Heart left ventricle (tissue), 13 donors: ENCODE measurements around the gene FAM184A.

ENCODE experiments used
- POLR2A ChIP-seq, 2 donors: fragments of 450-650 bp; IDR thresholded peaks; one replicate each; pipeline ENCODE4 v1.6.1; 2017; ENCODE audit warnings: antibody characterized with exemption in 2 of 2, mild to moderate bottlenecking in 2 of 2, moderate library complexity in 2 of 2
- TF ChIP-seq, protein P1 (sequence below), 12 donors: fragments of 200-600 bp; sonication (generic) in 4 of 12; IDR thresholded peaks; one replicate each; pipeline versions ENCODE4 v1.5.0 to v1.8.0; 2018 to 2022; ENCODE audit warnings: antibody characterized with exemption in 12 of 12, mild to moderate bottlenecking in 5 of 12
- donor health status: ischemic (EF 13 %, LVEDD 7.1; RV severe dilation, severe dysfunction).
- donor health status: DM: no; HTN: yes; CAD: no.
- donor health status: DM: no; HTN: no; CAD: no.
- donor health status: ischemic (EF 25% LVEDD 6.9; RV normal size, moderate dysfunction).
- donor health status: ischemic (EF 25% LVEDD 5.7; RV mildly dilated, moderate dysfunction).
- donor health status: ischemic (EF 35%, LVEDD 5.7; RV mildly dilated, moderate dysfunction).
- donor health status: nonischemic (EF 11% LVEDD 7.7; RV severe dilation, severe dysfunction).
- donor health status: DM: yes; HTN: yes; CAD: no.
- donor health status: PGD.
- donor health status: ischemic (EF 29% LVEDD 5.4; RV normal size, mild dysfunction).
- donor health status: nonischemic (EF 23%, LVEDD 6.1; RV moderate dilation, normal function).

DNA sequence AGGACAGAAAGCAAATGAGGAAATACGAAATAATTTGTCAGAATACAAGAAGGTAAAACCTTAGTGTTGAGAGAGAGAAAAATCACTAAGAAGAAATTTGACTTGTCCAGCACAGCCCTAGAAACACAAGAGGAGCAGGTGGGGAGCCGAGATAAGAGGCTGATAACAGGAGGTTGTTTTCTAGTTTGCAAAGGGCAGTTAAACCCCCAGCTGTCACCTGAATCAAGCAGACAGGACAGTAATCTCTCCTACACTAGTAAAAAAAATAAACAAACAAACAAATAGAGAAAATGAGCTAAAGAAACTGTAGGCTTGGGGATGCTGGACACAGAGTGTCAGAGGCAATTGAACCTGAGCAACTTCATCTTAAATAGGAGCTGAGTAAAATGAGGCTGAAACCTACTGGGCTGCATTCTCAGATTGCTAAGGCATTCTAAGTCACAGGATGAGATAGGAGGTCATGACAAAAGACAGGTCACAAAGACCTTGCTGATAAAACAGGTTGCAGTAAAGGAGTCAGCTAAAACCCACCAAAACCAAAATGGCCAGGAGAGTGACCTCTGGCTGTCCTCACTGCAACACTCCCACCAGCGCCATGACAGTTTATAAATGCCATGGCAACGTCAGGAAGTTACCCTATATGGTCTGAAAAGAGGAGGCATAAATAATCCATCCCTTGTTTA lies 40.4 kb downstream of the FAM184A start:
- TF ChIP-seq, protein P1, sequence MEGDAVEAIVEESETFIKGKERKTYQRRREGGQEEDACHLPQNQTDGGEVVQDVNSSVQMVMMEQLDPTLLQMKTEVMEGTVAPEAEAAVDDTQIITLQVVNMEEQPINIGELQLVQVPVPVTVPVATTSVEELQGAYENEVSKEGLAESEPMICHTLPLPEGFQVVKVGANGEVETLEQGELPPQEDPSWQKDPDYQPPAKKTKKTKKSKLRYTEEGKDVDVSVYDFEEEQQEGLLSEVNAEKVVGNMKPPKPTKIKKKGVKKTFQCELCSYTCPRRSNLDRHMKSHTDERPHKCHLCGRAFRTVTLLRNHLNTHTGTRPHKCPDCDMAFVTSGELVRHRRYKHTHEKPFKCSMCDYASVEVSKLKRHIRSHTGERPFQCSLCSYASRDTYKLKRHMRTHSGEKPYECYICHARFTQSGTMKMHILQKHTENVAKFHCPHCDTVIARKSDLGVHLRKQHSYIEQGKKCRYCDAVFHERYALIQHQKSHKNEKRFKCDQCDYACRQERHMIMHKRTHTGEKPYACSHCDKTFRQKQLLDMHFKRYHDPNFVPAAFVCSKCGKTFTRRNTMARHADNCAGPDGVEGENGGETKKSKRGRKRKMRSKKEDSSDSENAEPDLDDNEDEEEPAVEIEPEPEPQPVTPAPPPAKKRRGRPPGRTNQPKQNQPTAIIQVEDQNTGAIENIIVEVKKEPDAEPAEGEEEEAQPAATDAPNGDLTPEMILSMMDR (IDR thresholded peaks at IDR 0.05): no peak
- TF ChIP-seq POLR2A (IDR thresholded peaks at IDR 0.05): no peak
